ENCODE data around the gene SHF.

DNA sequence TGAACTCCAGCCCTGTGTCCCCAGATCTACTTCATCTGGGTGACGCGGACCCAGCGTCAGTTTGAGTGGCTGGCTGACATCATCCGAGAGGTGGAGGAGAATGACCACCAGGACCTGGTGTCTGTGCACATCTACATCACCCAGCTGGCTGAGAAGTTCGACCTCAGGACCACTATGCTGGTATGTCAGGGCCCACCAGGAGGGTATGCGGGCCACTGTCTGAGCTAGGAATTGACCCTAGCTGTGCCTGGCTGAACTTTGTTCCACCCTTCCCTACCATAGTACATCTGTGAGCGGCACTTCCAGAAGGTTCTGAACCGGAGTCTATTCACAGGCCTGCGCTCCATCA, 24.3 kb downstream of the SHF start:
- TF ChIP-seq, protein P1, sequence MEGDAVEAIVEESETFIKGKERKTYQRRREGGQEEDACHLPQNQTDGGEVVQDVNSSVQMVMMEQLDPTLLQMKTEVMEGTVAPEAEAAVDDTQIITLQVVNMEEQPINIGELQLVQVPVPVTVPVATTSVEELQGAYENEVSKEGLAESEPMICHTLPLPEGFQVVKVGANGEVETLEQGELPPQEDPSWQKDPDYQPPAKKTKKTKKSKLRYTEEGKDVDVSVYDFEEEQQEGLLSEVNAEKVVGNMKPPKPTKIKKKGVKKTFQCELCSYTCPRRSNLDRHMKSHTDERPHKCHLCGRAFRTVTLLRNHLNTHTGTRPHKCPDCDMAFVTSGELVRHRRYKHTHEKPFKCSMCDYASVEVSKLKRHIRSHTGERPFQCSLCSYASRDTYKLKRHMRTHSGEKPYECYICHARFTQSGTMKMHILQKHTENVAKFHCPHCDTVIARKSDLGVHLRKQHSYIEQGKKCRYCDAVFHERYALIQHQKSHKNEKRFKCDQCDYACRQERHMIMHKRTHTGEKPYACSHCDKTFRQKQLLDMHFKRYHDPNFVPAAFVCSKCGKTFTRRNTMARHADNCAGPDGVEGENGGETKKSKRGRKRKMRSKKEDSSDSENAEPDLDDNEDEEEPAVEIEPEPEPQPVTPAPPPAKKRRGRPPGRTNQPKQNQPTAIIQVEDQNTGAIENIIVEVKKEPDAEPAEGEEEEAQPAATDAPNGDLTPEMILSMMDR (IDR thresholded peaks at IDR 0.05; ENCODE audit: low read depth, low read length, poor library complexity, severe bottlenecking), result no peak
- TF ChIP-seq EZH2phosphoT487 (IDR thresholded peaks at IDR 0.05; ENCODE audit: borderline replicate concordance, low read length), result no peak
